HEK293T (cell line): ENCODE results near the gene NEIL3.

Experiments
- CTCF ChIA-PET: fragments of 350-600 bp; formaldehyde crosslinking; extraction: SDS; loops from one replicate; lab custom pipeline; 2021; ENCODE audit warnings: antibody characterized with exemption, inconsistent platforms; lab: Yijun Ruan, JAX
- POLR2A ChIA-PET: fragments of 350-600 bp; formaldehyde crosslinking; extraction: SDS; loops from one replicate; lab custom pipeline; 2020; ENCODE audit warnings: antibody characterized with exemption, inconsistent platforms; lab: Yijun Ruan, JAX
- DNase-seq: peaks from one replicate; pipeline ENCODE4 v3.0.0; 2012; ENCODE audit warnings: mixed read lengths; ENCODE audit errors: extremely low spot score
- ARNT ChIP-seq: fragments of 450-650 bp; IDR thresholded peaks from 2 replicates; pipeline ENCODE4 v1.6.1; 2017; ENCODE audit warnings: mild to moderate bottlenecking
- BHLHE40 ChIP-seq: fragments of 450-650 bp; IDR thresholded peaks from 2 replicates; pipeline ENCODE4 v1.6.1; 2016; ENCODE audit warnings: mild to moderate bottlenecking, moderate library complexity, borderline replicate concordance
- CTBP1 ChIP-seq: fragments of 450-650 bp; IDR thresholded peaks from 2 replicates; pipeline ENCODE4 v1.6.1; 2016; ENCODE audit warnings: borderline replicate concordance
- ELF4 ChIP-seq: fragments of 450-650 bp; IDR thresholded peaks from 2 replicates; pipeline ENCODE4 v1.6.1; 2017; ENCODE audit warnings: antibody characterized with exemption
- FOXA1 ChIP-seq: fragments of 450-650 bp; IDR thresholded peaks from 2 replicates; pipeline ENCODE4 v1.6.1; 2016; ENCODE audit warnings: mild to moderate bottlenecking
- FOXK2 ChIP-seq: fragments of 450-650 bp; IDR thresholded peaks from 2 replicates; pipeline ENCODE4 v1.6.1; 2016; ENCODE audit warnings: mild to moderate bottlenecking
- FOXM1 ChIP-seq: fragments of 450-650 bp; IDR thresholded peaks from 2 replicates; pipeline ENCODE4 v1.6.1; 2017; ENCODE audit warnings: mild to moderate bottlenecking, borderline replicate concordance
- HDGF ChIP-seq: fragments of 450-650 bp; IDR thresholded peaks from 2 replicates; pipeline ENCODE4 v1.6.1; 2017; ENCODE audit warnings: antibody characterized with exemption, borderline replicate concordance
- L3MBTL2 ChIP-seq: fragments of 450-650 bp; conservative IDR thresholded peaks from 2 replicates; pipeline ENCODE4 v1.6.1; 2016; ENCODE audit warnings: mild to moderate bottlenecking
- LEF1 ChIP-seq: fragments of 450-650 bp; IDR thresholded peaks from 2 replicates; pipeline ENCODE4 v1.6.1; 2017; ENCODE audit warnings: mild to moderate bottlenecking, borderline replicate concordance
- NFRKB ChIP-seq: fragments of 450-650 bp; IDR thresholded peaks from 2 replicates; pipeline ENCODE4 v1.6.1; 2016; ENCODE audit warnings: mild to moderate bottlenecking, moderate library complexity
- SP1 ChIP-seq: fragments of 450-650 bp; IDR thresholded peaks from 2 replicates; pipeline ENCODE4 v1.6.1; 2017
- SUZ12 ChIP-seq: fragments of 450-650 bp; IDR thresholded peaks from 2 replicates; pipeline ENCODE4 v1.6.1; 2016; ENCODE audit warnings: mild to moderate bottlenecking
- TARDBP ChIP-seq: fragments of 450-650 bp; IDR thresholded peaks from 2 replicates; pipeline ENCODE4 v1.6.1; 2016
- ZNF384 ChIP-seq: fragments of 450-650 bp; IDR thresholded peaks from 2 replicates; pipeline ENCODE4 v1.6.1; 2016
- TF ChIP-seq, protein P1 (sequence below): fragments of 450-650 bp; IDR thresholded peaks from 2 replicates; pipeline ENCODE4 v1.6.1; 2016

The NEIL3 gene

DNA sequence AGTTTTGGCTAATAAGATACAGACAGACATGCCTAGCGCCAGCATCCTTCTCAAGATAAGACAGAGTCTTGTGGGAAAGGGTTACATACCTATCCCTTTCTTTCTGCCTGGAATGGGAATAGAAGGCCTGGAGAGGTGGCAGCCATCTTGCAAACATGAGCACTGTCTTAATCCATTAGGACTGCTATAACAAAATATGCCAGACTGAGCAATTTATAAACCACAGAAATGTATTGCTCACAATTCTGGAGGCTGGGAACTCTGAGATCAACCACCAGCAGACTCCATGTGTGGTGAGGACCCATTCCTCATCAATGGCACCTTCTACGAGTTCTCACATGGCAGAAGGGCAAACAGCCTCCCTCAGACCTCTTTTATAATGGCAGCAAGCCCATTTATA, 26.5 kb upstream of the NEIL3 start:
- POLR2A ChIA-PET: interaction anchor here (0.9 kb wide), 1 partner anchor 22 kb away, joined by 3 read pairs; no protein-coding TSS in a partner anchor
- CTCF ChIA-PET: interaction anchor here (0.6 kb wide), 1 partner anchor 266 kb away, joined by 3 read pairs; no protein-coding TSS in a partner anchor

DNA sequence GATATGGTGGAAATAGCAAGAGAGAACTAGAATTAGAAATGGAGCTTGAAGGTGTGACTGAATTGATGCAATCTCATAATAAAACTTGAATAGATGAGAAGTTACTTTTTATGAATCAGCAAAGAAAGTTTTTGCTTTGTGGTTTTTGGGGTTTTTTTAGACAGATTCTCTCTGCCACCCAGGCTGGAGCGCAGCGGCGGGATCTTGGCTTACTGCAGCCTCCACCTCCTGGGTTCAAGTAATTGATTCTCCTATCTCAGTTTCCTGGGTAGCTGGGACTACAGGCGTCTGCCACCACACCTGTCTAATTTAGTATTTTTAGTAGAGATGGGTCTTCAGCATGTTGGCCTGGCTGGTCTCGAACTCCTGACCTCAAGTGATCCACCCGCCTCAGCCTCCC, 23.7 kb upstream of the NEIL3 start:
- POLR2A ChIA-PET: no interaction called here
- TF ChIP-seq BHLHE40 (no peak), SUZ12 (no peak), CTBP1 (no peak), FOXA1 (no peak), NFRKB (no peak), SP1 (no peak)
- no peak for DNase-seq
- CTCF ChIA-PET: interaction anchor here (0.7 kb wide), 1 partner anchor 231 kb away, joined by 7 read pairs; no protein-coding TSS in a partner anchor

More for the DNA sequence above, 26.5 kb upstream of the NEIL3 start:
- TF ChIP-seq CTBP1: no peak
- DNase-seq: no peak

DNA sequence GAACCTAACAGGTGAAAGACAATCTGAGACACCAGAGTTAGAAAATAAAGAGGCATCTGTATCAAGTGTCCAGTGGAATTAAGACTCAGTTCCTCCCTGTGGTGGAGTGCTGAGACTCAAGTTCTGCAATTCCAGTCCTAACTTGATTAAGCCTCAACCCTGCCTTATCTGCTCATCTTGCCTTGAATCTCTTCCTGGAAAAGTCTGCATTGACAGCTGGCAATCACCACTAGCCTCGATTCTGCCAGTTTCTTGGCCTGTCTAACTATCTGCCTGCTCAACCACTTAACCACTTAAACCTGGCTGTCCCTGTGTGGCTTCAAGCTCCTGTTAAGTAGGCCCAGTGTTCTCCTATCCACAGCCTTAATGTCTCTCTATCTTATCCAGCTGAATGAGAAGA, 22.4 kb upstream of the NEIL3 start:
- ChIA-PET CTCF (no interaction called here), POLR2A (interaction anchor here (2.4 kb wide), 1 partner anchor 22 kb away, joined by 9 read pairs; the partner anchor contains the start of gene NEIL3)
- no peak for DNase-seq
- TF ChIP-seq L3MBTL2 (no peak), FOXM1 (no peak), BHLHE40 (no peak), ZNF384 (no peak), NFRKB (no peak), ELF4 (no peak), CTBP1 (no peak), LEF1 (no peak), TARDBP (no peak), SP1 (no peak), HDGF (no peak), ARNT (no peak), FOXA1 (no peak), FOXK2 (no peak), SUZ12 (no peak)
- TF ChIP-seq, protein P1, sequence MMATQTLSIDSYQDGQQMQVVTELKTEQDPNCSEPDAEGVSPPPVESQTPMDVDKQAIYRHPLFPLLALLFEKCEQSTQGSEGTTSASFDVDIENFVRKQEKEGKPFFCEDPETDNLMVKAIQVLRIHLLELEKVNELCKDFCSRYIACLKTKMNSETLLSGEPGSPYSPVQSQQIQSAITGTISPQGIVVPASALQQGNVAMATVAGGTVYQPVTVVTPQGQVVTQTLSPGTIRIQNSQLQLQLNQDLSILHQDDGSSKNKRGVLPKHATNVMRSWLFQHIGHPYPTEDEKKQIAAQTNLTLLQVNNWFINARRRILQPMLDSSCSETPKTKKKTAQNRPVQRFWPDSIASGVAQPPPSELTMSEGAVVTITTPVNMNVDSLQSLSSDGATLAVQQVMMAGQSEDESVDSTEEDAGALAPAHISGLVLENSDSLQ: no peak

DNA sequence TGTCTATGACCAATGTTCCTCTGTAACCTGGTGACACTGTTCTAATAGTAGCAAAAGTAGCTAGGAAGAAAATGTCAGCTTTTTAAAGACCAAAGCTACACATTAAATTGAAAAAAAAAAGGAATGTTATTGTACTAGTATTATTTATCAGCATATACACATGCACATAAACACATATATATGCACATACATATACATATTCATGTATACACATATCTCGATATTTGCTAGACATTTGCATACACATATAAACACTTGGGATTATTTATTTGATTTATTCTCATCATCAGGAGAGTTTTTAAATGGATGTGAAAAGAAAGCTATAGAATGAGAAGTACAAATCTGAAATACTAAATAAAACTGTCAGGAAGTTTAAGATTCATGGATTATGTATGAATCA, 21.3 kb upstream of the NEIL3 start:
- no peak for DNase-seq
- ChIA-PET CTCF (no interaction called here), POLR2A (interaction anchor here (2.4 kb wide), 1 partner anchor 21 kb away, joined by 9 read pairs; the partner anchor contains the start of gene NEIL3)
- TF ChIP-seq FOXA1: no peak
- TF ChIP-seq CTBP1: no peak
- no peak for TF ChIP-seq FOXM1
- no peak for TF ChIP-seq TARDBP
- TF ChIP-seq ARNT: no peak
- no peak for TF ChIP-seq HDGF
- TF ChIP-seq ZNF384: no peak
- TF ChIP-seq, protein P1: no peak
- TF ChIP-seq FOXK2: no peak
- no peak for TF ChIP-seq LEF1

DNA sequence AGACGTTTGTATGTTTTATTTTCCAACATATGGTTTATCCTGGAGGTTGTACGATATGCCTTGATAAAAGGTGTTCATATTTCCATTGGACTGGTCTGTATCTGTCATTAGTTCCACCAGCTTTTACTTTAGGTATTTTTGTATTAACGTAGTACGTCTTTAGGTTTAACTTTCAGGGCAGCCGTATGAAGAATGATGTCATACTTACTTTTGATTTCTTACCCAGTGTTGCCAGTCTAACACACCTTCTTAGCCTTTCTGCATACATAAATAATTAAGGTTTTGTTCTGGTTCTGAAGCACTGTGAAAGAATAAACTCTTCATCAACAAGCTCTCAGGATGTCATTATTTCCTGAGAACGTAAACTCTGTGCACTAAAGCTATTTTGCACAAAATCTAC, 18.9 kb upstream of the NEIL3 start:
- POLR2A ChIA-PET: interaction anchor here (0.5 kb wide), 1 partner anchor 271 kb away, joined by 3 read pairs; no protein-coding TSS in a partner anchor
- CTCF ChIA-PET: no interaction called here
- TF ChIP-seq CTBP1: no peak
- TF ChIP-seq HDGF: no peak
- no peak for TF ChIP-seq FOXA1
- DNase-seq: no peak

DNA sequence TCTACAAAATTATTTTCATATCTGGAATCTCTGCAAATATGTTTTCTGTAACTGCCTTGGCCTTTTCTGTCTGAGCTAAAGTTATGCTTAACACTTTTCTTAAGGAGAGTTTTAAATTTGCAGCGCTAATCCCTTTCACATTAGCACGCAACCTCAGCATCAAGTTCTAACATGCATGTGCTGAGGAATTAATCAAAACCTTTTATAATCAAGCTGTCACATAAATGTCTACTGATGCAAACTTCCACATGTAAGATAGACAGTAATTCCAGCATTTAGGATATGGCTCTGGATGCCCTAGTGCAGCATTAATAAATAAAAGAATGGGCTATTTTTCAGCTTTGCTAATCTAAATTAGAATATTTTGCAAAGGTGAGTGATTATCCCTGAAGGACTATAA, 17.5 kb upstream of the NEIL3 start:
- ChIA-PET POLR2A (no interaction called here), CTCF (no interaction called here)
- TF ChIP-seq CTBP1 (no peak), TARDBP (no peak), L3MBTL2 (no peak), FOXA1 (no peak), FOXK2 (no peak), HDGF (no peak), FOXM1 (no peak), ARNT (no peak), ELF4 (no peak), SP1 (no peak), NFRKB (no peak), ZNF384 (no peak), BHLHE40 (no peak), LEF1 (no peak), SUZ12 (no peak)
- TF ChIP-seq, protein P1: no peak
- DNase-seq: no peak
